Effector memory CD4-positive, alpha-beta T cell (primary cell): ENCODE measurements around the gene PIEZO1.

Source experiments
- DNase-seq, 3 donors: peaks; one replicate each; pipeline ENCODE4 v3.0.0-alpha.2; 2020
- H3K27ac ChIP-seq: 2 replicates; pipeline ENCODE4 v1.7.0; 2013; ENCODE audit warnings: mild to moderate bottlenecking, low read length, moderate library complexity; ENCODE audit not compliant: insufficient read depth, poor library complexity, severe bottlenecking
- H3K27me3 ChIP-seq: replicated peaks from 2 replicates; pipeline ENCODE4 v1.7.0; 2013; ENCODE audit warnings: mild to moderate bottlenecking, low read length; ENCODE audit not compliant: insufficient read depth, control insufficient read depth, poor library complexity, severe bottlenecking
- H3K36me3 ChIP-seq: 2 replicates; pipeline ENCODE4 v1.7.0; 2013; ENCODE audit warnings: mild to moderate bottlenecking, low read length, moderate library complexity; ENCODE audit not compliant: control insufficient read depth, insufficient read depth
- H3K4me1 ChIP-seq: 2 replicates; pipeline ENCODE4 v1.7.0; 2013; ENCODE audit warnings: low read length, mild to moderate bottlenecking; ENCODE audit not compliant: control insufficient read depth, insufficient read depth, poor library complexity, severe bottlenecking
- H3K4me3 ChIP-seq: 2 replicates; pipeline ENCODE4 v1.7.0; 2013; ENCODE audit warnings: low read length, low read depth, mild to moderate bottlenecking; ENCODE audit not compliant: insufficient read depth, poor library complexity, severe bottlenecking
- H3K9me3 ChIP-seq: 2 replicates; pipeline ENCODE4 v1.7.0; 2013; ENCODE audit warnings: mild to moderate bottlenecking, low read length, moderate library complexity; ENCODE audit not compliant: control insufficient read depth

The PIEZO1 gene

GRCh38 chr16:88701581-88702370 is 83.2 kb downstream of the PIEZO1 start:
- Histone ChIP-seq H3K27ac (peak overlapping the region; percentile 88), H3K9me3 (no peaks in the 10 kb centered on the region), H3K36me3 (peaks cover 34% of the 10 kb centered on the region), H3K4me1 (peaks cover 81% of the 10 kb centered on the region), H3K27me3 (no peaks in the 10 kb centered on the region), H3K4me3 (peak overlapping the region; percentile 80)
- DNase-seq, result no peak

- no peaks in the 10 kb centered on the region for H3K27me3 ChIP-seq
- peak overlapping the region; percentile 88 for H3K27ac ChIP-seq
- peaks cover 78% of the 10 kb centered on the region for H3K4me1 ChIP-seq
- peak overlapping the region; percentile 80 for H3K4me3 ChIP-seq
- DNase-seq, result peak; percentile 95 to 96 (median 96)
- H3K36me3 ChIP-seq, result peaks cover 43% of the 10 kb centered on the region
- H3K9me3 ChIP-seq, result no peaks in the 10 kb centered on the region
Measured at GRCh38 chr16:88700636-88701482, 84.2 kb downstream of the PIEZO1 start.

- Histone ChIP-seq H3K27ac (peak overlapping the region; percentile 88), H3K4me1 (peaks cover 78% of the 10 kb centered on the region), H3K4me3 (peak overlapping the region; percentile 80), H3K9me3 (no peaks in the 10 kb centered on the region), H3K36me3 (peaks cover 47% of the 10 kb centered on the region), H3K27me3 (no peaks in the 10 kb centered on the region)
- DNase-seq, result no peak
Measured at GRCh38 chr16:88700322-88700635, 84.7 kb downstream of the PIEZO1 start.

- no peak overlapping the region for H3K4me3 ChIP-seq
- H3K27ac ChIP-seq, result peak overlapping the region; percentile 88
- no peak for DNase-seq
- no peaks in the 10 kb centered on the region for H3K27me3 ChIP-seq
- H3K9me3 ChIP-seq, result no peaks in the 10 kb centered on the region
- peaks cover 51% of the 10 kb centered on the region for H3K36me3 ChIP-seq
- peaks cover 74% of the 10 kb centered on the region for H3K4me1 ChIP-seq
Measured at GRCh38 chr16:88699180-88699579, 85.8 kb downstream of the PIEZO1 start.

- H3K4me1 ChIP-seq, result peaks cover 74% of the 10 kb centered on the region
- no peaks in the 10 kb centered on the region for H3K9me3 ChIP-seq
- H3K4me3 ChIP-seq, result no peak overlapping the region
- no peaks in the 10 kb centered on the region for H3K27me3 ChIP-seq
- peaks cover 51% of the 10 kb centered on the region for H3K36me3 ChIP-seq
- H3K27ac ChIP-seq, result peak overlapping the region; percentile 88
- no peak for DNase-seq
Measured at GRCh38 chr16:88698646-88699045, 86.4 kb downstream of the PIEZO1 start.

GRCh38 chr16:88697831-88698615 is 87.0 kb downstream of the PIEZO1 start:
- DNase-seq, result no peak
- H3K27me3 ChIP-seq, result no peaks in the 10 kb centered on the region
- H3K4me1 ChIP-seq, result peaks cover 75% of the 10 kb centered on the region
- H3K27ac ChIP-seq, result peak overlapping the region; percentile 30
- no peak overlapping the region for H3K4me3 ChIP-seq
- H3K9me3 ChIP-seq, result no peaks in the 10 kb centered on the region
- peaks cover 51% of the 10 kb centered on the region for H3K36me3 ChIP-seq

- Histone ChIP-seq H3K4me3 (no peak overlapping the region), H3K9me3 (no peaks in the 10 kb centered on the region), H3K4me1 (peaks cover 75% of the 10 kb centered on the region), H3K27me3 (no peaks in the 10 kb centered on the region), H3K36me3 (peaks cover 51% of the 10 kb centered on the region), H3K27ac (peak overlapping the region; percentile 30)
- no peak for DNase-seq
Measured at GRCh38 chr16:88697116-88697830, 87.7 kb downstream of the PIEZO1 start.

GRCh38 chr16:88696441-88696840 is 88.6 kb downstream of the PIEZO1 start:
- DNase-seq, result no peak
- peaks cover 51% of the 10 kb centered on the region for H3K36me3 ChIP-seq
- no peaks in the 10 kb centered on the region for H3K27me3 ChIP-seq
- H3K9me3 ChIP-seq, result no peaks in the 10 kb centered on the region
- H3K27ac ChIP-seq, result no peak overlapping the region
- peaks cover 75% of the 10 kb centered on the region for H3K4me1 ChIP-seq
- no peak overlapping the region for H3K4me3 ChIP-seq

- Histone ChIP-seq H3K27ac (no peak overlapping the region), H3K36me3 (peaks cover 51% of the 10 kb centered on the region), H3K27me3 (no peaks in the 10 kb centered on the region), H3K9me3 (no peaks in the 10 kb centered on the region), H3K4me3 (no peak overlapping the region), H3K4me1 (peaks cover 77% of the 10 kb centered on the region)
- DNase-seq, result no peak
Measured at GRCh38 chr16:88695753-88696152, 89.3 kb downstream of the PIEZO1 start.
